GM19240 (cell line): ENCODE measurements around the gene PLGRKT.
"Not testable (repeated sequence)": the region's sequence is repeated elsewhere in the genome, so short reads cannot be mapped to it uniquely, and the experiment has no call there.

Experiments used
- DNase-seq: peaks from one replicate; pipeline ENCODE4 v3.0.0; 2011; ENCODE audit warnings: low spot score; ENCODE audit not compliant: insufficient read length

The PLGRKT gene

DNA sequence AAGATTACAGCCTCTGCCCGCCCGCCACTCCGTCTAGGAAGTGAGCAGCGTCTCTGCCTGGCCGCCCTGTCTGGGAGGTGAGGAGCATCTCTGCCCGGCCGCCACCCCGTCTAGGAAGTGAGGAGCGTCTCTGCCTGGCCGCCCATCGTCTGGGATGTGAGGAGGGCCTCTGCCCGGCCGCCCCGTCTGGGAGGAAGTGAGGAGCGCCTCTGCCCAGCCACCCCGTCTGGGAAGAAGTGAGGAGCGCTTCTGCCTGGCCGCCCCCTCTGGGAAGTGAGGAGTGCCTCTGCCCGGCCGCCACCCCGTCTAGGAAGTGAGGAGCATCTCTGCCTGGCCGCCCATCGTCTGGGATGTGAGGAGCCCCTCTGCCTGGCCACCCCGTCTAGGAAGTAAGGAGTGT is 4.8 kb downstream of the PLGRKT start:
- not testable (repeated sequence) for DNase-seq

DNA sequence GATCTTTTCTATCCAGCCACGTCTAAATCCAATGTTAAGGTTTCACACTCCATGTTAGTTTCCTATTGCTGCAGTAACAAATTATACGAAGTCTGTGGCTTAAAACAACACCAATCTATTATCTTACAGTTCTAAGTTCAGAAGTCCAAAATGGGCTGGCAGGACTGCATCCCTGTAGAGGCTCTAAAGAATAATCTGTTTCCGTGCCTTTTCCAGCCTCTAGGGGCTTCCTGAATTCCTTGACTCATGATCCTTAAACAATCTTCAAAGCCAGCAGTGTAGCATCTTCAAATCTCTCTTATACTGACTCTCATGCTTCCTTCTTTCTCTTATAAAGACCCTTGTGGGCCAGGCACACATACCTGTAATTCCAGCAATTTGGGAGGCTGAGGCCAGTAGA is 6.8 kb downstream of the PLGRKT start:
- no peak for DNase-seq

DNA sequence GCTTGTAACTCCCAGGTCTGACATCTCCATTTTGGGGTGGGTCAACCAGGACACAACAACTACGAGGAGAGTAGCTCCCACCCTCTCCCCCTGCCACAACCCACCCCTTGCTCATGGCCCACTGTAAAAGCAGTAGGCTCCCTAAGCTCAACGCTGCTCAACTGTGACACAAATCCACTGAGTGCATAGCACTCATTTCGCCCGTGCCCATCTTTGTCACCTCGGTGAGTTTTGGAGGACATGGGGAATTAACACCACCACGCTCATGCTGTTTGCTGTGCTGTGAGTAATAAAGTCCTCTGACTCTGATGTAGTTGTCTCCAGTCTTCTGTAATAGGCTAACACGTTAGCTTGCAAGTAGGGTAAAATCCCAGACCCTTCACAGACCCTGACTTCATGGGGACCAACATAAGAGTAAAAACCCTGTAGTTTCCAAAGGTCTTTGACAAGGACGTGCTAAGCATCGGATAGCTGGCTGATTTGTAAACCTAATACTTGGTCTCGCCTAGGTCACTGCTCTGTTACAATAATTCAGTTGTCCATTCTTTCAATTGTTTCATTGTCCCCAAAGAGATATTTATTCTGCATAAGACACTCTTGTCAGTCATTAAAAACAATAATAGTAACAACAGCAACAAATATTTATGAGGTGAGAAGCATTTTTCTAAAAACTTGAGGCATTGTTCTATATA is 7.7 kb downstream of the PLGRKT start:
- no peak for DNase-seq

DNA sequence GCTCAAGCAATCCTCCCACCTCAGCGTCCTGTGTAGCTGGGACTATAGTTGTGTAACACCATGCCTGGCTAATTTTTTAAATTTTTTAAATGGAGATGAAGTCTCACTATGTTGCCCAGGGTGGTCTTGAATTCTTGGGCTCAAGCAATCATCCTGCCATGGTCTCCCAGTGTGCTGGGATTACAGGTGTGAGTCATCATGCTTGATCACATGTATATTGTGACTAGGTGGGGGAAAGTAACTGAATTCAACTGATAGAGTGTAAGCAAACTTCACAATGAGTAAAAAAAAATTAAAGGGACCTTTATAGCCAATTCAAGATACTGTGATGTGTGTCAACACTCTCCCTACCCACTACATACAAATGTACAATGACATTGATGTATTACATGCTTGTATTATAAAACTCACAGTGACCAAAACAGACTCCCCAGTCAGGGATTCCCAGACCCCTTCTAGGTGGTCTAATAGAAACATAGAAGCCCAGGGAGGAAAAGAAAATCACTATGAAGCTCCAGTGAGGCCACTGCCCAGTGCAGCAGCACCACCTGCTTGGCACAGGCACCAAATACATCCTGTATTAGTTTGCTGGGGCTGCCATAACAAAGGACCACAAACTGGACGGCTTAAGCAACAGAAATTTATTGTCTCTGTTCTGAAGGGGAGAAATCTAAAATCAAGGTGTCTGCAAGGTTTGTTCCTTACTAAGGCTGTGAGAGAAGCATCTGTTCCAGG is 8.8 kb downstream of the PLGRKT start:
- no peak for DNase-seq

DNA sequence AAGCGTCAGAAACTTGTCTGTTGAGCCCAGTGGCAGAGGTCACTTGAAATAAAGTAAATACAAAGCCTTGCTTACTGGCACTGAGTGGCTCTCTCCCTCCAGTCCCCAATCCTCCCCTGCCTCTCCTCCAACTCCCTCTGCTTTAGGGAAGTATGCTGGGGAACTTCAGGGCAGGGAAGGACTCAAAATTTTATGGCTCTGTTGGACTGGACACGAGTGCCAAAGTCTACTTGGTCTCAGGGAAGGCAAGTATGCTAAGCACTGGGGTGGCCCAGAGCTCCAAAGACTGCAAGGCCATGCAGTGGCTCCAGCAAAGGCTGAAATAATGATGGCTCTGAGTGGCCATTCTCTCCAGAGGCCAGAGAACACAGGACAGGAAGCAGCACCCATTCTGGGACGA is 9.6 kb downstream of the PLGRKT start:
- DNase-seq = no peak

DNA sequence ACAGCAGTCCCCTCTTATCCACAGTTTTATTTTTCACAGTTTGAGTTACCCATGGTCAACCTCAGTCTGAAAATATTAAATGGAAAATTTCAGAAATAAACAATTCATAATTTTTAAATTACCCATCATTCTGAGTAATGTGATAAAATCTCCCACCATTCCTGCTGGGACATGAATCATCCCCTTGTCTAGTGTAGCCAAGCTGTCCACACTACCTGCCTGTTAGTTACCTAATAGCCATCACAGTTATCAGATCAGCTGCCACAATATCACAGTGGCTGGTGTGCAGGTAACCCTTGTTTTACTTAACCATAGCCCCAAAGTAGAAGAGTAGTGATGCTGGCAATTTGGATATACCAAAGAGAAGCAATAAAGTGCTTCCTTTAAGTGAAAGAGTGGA is 10.7 kb downstream of the PLGRKT start:
- DNase-seq = no peak

DNA sequence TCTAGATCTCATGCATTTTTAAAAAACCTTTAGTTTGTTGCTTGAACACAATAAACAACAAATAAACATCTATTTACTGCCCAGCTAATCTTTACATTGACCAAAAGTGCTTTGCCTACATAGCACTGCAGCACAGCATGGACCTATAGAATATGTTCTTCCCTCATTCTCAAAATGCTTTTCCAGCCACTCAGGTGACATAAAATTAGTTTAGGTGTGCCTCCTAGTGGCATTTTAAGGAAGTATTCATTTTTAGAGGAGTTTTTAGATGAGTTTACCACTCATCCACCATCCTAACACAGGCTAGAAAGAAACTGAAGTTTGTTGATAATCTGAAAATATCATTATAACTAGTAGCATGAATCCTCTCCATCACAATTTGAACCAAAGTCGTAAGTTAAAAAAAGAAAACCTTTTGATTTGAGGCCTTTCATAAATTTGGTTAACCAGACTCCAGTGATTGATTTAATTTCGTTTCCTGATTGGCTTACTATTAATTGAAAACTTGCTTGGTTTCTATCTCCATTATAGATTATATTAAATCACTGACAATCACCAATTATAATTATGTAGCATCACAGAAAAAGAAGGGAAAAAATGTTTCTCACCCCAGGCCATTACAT is 12.6 kb downstream of the PLGRKT start:
- DNase-seq = no peak

DNA sequence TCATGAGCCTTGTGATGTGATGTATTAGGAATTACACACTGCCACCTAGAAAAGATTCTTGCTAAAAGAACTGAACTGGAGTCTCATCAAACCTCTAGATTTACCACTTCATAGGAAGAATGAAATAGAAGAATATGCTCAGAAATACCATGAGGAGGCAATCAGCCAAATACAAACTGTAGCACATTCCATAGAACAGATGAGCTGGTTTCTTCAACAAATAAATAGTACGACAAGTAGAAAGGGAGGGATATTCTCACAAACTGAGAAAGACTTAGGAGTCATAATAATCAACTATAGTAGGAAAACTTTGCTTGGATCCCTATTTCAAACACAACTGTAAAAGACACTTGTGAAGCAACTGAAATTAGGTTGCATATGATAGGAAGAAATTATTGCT is 15.4 kb downstream of the PLGRKT start:
- DNase-seq = no peak

DNA sequence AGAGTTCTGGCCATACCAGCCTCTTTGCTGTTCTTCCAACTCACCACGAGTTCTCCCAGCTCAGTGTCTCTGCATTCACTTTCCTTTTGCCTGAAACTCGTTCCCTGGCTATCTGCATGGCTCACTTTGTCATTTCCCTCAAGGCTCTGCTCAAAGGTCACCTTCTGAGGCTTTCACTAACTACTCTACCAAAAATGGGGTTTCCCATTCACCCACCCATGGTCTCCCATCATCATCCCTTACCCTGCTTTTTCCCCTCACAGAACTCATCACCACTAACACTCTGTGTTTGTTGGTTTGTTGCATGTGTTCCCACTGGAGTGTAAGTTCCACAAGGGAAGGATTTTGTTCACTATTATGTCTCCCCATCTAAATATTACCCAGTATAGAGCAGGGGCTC is 16.6 kb downstream of the PLGRKT start:
- DNase-seq = no peak

DNA sequence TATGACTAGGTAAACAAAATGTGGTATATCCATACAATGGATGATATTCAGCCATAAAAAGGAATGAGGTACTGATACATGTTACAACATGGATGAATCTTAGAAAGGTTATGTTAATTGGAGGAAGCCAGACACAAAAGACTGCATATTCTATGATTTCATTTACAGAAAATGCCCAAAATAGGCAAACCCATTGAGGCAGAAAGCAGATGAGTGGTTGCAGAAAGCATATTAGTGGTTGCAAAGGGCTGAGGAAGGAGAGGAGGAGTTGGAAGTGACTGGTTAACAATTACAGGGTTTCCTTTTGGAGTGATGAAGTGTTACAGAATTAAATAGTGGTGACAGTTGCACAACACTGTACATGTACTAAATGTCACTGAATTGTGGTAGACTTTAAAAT is 17.7 kb downstream of the PLGRKT start:
- DNase-seq = no peak

DNA sequence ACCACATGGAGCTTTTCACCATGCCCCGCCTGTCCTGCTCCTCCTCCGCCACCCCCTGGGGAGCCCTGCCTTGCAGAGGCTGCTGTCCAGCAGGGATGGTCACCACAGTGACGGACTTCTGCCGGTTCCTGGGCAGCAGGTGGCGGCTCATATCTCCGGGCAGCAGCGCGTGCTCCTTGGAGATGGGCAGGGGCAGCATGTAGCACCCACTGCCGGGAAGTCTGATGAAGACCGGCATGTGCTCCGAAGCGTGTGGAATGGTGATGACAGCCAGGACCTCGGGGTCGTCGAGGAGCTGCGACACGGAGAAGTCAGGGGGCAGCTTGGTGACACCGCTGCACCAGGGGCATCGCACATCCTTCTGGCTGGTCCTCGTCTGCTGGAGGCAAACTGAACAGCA is 19.2 kb downstream of the PLGRKT start:
- DNase-seq = no peak

DNA sequence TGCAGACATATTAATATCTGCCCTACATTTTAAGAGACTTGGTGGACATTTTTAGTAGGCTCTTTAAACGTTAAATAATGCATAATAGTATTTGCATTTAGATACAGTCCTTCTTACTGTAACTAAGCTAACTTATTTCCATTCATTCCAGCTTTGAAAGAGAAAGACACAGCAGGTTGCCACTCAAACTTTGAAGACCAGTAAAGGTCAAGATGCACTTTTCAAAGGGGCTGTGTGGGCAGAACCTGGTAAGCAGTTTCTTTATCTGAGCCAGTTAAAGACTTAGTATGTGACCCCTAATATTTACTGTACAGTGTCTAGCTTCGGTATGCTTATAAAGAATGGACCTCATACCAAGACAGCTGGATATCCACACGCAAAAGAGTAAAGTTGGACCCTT is 20.8 kb downstream of the PLGRKT start:
- no peak for DNase-seq

DNA sequence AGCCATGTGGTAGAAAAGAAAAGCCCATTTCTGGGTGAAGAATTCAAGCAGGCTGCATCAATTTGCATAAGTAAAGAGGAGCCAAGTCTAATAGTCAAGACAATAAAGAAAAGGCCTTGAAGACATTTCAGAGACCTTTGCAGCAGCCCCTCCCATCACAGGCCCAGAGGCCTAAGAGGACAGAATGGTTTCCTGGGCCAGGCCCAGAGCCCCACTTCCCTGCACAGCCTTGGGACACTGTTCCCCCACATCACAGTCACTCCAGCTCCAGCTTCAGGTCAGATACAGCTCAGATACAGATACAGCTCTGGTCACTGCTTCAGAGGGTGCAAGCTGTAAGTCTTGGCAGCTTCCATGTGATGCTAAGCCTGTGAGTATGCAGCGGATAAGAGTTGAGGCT is 29.1 kb downstream of the PLGRKT start:
- DNase-seq = no peak

DNA sequence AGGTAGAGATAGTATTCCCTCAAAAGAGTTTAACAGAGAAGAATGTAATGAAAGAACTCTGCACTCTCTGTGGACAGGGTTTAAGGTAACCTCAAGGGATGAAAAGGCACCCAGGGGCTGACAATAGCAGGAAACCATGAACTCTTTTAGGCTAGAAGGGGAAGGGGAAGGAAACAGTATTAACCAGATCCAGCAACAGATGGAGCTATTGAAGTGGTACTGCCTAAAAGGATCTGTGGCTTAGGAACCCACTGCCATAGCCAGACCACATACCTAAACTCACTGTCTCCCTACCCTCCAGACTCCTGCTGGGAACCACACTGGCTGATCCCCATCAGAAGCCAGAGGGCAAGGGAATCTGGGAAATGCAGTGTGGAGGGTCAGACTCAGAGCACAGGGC is 35.5 kb downstream of the PLGRKT start:
- no peak for DNase-seq

DNA sequence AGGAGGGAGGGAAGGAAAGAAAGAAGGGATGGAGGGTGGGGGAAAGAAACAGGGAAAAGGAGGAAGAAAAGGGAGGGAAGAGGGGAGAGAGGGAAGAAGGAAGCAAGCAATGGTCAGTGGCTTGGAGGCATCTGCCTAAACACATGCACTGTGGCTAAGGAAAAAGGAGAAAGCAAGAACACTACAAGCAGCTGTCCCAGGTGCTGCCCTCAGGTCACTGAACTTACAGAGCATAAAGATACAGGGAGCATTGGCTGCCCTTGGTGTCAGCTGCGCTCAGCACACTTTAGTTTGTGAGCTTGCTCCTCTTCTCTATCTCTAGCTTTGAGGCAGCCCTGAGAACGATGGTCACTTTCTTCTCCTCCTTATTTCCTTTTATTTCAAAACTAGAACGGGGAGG is 40.2 kb downstream of the PLGRKT start:
- DNase-seq = not testable (repeated sequence)

DNA sequence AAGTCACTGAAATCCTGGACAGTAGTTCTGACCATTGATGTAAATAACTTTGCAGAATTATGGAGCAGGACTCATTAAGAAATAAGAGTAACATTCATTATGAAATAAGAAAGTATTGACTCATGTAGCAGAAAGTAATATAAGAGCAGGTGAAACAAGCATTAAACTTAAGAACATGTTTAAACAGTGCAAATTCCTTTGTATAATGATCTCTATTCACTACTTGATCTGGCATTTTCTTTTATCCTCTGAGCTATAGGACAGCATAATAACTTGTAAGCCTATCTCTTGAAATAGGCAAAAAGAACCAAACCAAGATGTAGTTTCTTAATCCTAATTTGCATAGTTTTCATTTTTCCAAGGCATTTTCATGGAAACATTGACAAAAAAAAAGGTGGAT is 42.3 kb downstream of the PLGRKT start:
- no peak for DNase-seq

DNA sequence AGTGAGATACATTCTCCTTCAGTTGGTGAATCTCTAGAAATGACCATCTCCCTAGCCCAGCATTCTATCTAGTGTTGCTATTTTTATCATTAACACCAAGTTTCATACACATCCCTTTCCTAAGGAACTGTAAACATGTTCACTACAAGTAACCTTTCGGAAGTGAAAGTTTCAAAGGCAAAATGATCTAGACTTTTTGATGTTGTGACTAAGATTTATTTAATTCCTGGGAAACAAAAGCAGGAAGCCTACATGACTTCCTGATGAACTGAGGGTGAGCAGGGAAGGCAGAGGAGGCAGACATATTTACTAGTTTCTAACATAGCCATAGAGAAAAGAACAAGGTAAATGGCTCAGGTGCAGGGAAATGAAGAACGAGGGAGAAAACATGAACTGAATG is 43.7 kb downstream of the PLGRKT start:
- DNase-seq = not testable (repeated sequence)

DNA sequence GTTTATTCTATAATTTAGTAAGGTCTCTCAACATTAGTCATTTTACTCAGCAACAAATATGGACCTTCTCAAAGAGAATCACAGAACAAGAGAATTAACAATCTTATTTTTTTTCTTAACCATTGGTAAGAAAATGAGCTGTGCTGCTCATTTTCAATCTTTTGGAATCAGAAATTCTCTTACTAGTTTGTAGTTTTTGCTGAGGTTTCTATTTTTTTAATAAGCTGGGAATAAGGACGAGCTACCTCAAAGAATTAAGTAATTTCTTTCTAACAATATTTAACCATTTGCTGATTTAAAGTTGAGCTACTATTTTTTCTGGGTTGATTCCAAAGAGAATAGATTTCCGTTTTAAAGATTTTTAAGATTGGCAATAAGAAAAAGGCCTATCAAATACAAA is 44.2 kb downstream of the PLGRKT start:
- DNase-seq = no peak

DNA sequence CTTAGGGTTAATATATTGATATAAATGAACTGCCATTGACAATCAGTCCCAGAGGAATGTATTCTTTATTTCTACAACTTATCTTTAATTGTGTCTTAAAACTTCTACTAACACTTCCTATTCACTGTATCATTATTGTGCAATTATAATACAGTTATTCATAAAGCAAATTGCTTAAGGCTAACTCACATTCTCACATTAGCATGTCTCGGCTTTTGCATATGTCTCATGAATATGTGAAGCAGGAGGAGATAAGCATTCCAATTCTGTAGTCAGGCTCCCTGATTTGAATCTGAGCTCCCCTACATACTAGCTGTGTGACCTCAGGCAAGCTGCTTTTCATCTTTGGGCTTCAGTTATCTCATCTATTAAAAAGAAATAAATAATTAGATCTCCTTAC is 45.4 kb downstream of the PLGRKT start:
- no peak for DNase-seq

DNA sequence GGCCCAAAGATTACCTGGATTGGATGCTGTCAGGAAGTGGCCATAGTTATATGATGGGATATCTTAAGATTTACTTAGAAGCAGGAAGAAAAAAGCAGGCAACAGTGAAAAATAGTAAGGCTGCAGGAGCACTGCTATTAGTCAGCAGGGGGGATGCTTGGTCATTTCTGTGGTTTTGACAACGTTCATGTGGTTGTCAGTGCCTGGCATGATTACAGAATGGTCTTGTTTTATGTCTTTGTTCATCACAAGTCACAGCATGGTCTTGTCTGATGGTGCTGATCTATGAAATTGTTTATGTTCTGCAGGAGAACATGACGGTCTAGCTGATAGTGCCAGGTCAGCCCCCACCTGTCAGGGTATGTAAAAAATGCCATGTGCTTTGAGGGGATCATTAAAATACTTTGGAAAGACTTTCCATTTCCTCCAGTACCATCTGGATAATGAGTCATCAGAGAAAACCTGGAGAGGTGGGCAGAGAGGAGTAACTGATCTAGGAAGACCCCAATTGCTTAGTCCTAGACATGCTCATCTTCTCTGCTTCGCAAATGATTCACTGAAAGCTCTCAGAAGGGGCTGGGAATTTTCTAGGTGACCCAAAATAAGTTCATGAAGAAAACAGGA is 48.5 kb downstream of the PLGRKT start:
- no peak for DNase-seq

DNA sequence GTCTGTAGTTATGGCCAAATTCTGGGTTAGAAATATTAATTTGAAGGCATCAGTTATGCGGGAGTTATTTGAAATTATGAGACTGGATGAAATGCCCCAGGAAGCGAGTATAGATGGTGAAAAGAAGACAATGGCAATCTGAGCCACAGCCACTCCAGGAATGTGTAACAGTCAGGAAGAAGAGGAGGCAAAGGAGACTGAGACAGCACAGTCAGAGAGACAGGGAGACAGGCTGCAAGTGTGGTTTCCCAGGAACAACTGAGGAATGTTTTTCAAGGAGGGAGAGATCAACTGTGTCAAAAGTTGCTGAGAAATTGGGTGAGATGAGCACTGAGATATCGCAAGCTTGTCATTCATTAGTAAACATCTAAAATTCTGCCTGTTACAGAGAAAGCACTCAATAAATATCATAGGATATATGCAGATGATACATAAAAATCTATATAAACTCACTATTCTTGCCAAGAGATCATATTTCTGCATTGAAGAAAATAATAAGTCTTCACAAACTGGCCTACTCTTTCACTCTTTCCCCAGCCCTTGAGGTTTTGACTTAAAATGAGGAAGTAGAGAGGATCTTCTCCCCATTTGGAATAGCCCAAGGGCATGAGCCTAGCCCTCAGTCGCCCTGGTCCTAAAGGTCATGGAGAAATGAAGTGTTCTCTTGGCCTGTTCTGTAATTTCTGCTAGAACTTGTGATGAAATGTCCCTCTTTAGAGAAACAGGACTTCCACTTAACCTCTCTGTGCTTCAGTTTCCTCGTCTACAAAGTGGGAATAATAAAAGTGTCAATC is 49.5 kb downstream of the PLGRKT start:
- DNase-seq = no peak

DNA sequence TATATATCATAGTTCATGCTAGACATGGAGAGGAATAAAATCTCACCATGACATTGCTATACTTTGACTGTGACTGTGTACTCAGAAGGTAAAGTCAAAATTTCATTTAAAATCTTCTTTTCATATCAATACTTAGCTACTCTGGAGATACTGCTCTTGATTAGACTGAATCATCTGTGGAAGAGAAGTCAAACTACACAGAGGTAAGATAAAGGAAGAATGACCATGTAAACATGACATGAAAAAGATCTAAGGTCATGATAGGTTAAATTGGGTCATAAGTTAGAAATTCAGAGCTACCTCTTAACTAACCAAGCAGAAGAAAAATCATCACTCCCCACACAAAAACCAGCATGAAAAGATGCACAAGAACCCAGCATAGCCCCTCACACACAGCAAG is 53.3 kb downstream of the PLGRKT start:
- DNase-seq = no peak
